GM21390 (cell line): ENCODE measurements around the gene GPAM.
"Not testable (repeated sequence)": the region's sequence is repeated elsewhere in the genome, so short reads cannot be mapped to it uniquely, and the experiment has no call there.

Experiments
- ATAC-seq: cut with Tn5 transposase; IDR thresholded peaks from one replicate; pipeline ENCODE4 v1.9.1; 2021; ENCODE audit not compliant: unreplicated experiment

The GPAM gene

DNA sequence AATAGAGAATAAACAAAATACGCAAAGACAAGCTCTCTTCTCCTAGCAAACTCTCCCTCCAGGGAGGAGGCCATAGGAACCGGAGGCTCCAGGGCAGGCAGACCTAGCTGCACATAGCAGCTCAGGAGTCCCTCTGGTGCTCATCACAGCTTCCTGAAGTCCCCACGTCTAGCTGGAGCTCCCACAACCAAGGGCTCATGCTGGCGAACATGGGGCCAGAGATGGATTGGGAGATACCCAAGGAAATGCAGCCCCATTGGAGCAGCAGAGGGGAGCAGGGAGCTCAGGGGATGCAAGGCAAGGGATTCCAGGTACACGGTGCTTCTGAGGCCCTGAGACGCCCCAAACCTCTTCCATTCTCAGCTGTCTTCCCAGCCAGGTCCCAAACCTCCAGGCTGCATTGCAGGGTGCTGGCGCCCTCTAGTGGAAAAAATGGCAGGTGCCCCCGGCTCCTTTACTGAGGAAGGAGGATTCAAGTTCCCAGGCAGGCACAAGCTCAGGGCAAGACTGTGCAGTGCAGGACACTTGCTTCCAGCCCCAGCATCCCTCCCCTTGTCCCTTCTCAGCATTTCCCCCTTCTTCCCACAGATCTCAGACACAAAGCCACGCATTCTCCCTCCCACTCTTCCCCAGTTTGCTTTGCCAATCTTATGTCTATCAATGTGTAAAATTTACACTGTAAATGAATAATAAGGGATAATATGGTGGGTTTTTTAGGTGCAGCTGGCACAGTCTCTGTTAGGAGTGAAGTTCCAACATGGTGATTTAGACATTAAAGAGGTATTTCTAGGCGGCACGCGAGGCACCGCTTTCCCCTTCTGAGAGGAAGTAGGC is 46.2 kb downstream of the GPAM start:
- peak; percentile 54 for ATAC-seq

DNA sequence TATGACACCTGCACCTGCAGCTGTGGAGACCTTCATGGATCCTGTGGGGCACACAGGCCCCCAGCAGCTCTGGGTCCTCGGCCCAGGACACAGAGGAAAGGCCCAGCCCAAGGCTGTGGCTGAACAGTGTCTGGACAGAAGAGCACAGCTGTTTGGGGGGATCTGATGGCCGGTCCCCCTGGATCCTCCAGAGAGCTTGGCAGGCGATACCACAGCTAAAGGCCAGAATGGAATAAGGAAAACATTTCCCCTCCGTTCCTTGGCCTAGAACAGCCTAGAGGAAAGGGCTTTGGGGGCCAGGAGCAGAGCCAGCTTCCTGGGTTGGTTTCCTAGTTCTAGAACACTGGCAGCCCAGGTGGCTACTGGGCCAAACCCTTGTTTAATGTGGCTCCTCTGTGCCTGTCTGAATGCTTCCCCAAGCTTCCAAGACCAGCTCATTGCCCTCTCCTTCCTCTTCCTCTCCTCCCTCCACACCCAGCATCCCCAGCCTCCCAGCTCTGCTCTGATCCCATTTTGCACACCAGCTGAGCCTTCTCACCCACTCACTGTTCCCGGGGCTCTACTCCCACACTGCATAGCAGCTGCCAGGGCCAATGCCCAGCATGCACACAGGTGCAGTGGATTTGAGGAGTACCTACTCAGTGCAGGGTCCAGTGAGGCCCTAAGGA is 46.9 kb downstream of the GPAM start:
- no peak for ATAC-seq

DNA sequence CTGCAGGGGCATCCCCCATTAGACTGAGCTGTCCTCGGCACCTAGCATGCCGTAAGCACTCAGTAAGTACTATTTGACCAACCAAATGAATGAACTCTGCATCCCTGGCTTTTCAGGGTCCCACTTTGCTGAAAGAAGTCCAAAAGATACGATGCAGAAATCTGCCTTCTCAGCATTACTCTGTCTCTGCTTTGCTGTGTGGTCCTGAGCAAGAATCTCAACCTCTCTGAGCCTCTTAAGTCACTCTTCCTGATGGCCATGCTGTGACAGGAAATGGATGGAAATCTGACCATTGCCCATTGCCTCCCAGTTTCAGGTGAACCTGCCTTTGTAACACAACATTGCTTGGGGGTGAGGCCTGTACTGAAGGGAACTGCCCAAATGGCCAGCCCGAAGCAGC is 48.0 kb downstream of the GPAM start:
- no peak for ATAC-seq

DNA sequence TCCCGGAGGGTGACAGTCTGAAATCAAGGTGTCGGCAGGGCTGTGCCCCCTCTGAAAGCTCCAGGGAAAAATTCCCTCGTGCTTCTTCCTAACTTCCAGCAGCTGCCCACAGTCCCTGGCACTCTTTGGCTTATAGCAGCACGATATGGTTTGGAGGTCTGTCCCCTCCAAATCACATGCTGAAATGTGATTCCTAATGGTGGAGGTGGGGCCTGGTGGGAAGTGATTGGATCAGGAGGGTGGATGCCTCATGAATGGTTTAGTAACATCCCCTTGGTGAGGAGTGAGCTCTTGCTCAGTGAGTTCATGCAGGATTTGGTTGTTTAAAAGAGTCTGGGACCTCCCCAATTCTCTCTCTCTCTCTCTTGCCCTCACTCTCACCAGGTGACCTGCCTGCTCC is 51.1 kb downstream of the GPAM start:
- ATAC-seq = no peak

DNA sequence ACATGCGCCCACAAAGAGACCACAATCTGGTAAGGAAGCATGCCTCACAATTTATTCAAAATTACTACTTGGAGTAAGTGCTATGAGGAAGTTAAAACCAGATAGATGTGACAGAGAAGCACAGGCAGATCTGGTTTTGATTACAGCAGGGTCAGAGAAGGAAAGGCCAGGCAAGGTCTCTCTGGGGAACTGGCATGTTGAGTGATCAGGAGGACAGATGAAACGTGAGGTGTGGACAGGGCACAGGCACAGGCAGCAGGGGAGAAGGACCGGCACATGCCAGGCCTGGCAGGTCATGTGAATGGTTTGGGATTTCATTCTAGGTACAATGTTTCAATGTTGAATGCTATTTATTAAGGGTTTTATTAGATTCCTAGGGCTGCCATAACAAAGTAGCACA is 51.6 kb downstream of the GPAM start:
- ATAC-seq = no peak

DNA sequence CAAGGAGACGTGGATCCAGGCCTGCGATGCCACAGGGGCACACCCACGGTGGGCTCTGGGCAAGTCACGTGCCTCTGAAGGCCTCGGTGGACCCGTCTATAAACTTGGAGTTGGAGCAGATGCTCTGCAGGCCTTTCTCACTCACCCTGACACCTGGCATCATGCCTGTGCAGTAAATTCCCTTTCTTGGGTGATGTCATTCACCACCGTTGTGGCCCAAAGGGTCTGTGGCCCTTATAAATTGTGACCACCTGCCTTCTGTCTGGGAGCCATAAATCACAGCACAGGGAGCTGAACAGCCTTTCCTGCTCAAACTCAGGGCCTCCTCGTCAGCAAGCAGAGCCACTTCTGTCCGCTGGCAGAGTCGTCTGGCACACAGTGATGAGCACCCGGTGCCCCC is 52.2 kb downstream of the GPAM start:
- no peak for ATAC-seq

DNA sequence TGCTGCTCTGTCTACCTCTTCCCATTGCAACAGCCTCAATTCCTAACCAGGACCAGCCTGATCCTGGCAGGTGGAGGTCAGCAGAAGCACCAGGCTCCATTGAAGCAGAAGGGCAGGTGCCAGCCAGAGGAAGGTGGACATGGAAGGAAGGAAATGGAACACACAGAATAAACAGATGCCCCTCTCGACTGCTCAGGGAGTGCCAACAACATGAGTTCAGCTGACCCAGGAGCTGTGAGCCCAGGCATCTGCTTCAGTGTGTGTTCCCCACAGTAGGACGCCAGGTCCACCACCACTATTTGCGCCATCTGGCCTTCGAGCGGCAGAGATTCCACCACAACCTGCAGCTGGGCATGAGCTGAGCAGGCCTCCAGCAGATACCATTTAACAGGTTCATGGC is 56.7 kb downstream of the GPAM start:
- ATAC-seq = no peak

DNA sequence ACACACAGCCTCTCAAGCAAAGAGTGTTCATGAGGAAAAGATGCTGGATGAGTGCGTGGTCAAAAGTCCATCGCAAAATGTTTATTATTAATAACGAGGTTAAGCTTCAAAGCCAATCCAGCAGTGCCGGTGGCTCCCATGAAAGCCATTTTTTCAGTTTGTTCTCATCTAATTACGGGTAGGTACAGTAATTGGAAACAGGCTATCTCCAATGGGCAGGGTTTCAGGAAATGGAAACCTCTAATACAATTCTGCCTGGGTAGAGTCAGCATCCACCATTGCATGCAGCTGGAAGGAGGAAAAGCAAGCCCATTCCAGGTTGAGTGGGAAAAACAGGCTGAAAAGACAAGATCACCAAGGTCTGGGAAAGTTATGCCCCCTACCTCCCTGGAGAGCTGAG is 57.4 kb downstream of the GPAM start:
- ATAC-seq = no peak

DNA sequence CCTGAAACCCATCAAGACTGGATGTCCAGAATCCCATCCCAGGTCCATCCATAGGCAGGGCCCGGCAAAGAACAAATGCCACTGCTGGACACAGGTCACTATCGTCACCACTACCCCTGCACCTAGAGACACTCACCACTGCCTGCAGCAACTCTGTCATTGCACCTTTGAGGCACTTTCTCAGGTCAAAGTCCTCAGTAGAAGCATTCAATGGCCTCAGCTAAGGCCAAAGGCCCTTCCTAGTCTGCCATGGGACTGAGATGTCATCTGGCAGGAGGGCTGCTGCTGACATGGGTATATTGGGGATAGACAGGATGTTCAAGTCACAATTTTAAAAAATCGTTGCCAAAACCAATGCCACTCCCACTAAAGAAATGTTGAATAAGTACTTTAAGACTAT is 58.7 kb downstream of the GPAM start:
- no peak for ATAC-seq

DNA sequence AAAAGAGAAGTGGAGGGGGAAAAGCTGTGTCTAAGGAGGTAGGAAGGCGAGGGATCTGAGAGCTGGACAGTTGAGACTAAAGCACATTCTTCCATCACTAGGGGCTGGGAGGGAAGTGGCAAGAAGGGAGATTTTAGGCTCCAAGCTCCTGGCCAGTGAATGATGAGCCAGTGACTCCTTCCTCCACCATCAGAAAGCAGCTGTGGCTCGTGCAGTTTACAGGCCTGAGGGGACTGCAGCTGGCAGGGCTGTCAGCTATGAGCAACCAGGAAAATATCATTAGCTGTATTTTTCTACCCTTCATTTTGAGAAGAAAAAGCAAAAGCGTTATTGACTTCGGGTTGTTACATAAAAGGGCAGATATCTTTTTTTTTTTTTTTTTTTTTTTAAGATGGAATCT is 60.7 kb downstream of the GPAM start:
- no peak for ATAC-seq

DNA sequence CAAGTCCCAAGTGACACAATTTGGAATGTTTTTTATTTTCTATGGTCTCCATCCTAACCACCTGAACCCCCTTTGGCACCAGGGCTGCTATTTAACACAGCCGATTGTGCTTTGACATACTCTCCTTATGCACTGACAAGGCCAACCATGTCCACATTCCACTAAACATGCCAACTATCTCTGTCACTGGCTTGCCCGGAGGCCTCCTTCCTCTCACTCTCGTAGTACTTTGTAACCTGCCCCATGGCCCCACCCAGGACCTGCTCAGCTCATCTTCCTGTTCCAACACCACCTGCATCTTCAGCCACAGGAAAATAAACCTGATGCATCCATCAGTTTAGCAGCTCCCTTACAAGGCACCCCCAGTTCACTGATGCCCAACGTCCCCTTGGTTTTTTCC is 63.1 kb downstream of the GPAM start:
- ATAC-seq = no peak

DNA sequence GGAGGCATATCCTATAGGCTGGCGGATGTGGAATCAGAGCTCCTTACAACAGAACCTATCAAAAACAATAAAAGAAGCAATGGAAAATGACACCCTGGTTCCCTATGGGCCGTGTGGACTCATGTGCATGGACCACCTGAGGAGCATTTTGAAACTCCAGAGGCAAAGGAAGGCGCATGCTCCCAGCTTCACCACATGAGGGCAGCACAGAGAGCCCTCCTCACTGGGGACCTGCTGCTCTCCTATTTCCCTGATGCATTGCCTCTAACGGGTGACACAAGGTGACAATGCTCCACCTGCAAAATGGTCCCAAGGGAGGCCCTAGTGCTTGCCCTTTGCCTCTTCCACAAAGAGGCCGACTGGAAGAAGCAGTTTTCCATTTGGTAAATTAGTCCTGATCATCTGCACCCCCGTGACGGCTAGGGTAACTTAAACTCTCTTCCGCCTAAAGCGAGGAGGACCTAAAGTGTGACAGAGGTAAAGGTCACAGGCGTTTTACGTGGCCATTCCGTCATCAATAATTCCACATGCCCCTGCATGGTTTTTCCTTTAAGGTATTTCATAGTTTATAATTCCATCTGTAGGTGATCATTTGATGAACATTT is 67.7 kb downstream of the GPAM start:
- peak; percentile 75 for ATAC-seq

DNA sequence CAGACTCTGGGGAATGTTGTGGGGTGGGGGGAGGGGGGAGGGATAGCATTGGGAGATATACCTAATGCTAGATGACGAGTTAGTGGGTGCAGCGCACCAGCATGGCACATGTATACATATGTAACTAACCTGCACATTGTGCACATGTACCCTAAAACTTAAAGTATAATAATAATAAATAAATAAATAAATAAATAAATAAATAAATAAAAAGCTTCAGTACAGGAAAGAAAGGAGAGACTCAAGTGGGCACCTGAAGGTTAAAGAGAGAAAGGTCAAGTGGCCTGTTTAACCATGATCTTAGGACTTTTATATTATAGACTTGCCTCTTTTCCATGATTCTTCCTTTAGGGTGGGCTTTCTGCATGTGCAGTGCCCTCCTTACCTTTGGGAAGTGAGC is 73.8 kb downstream of the GPAM start:
- not testable (repeated sequence) for ATAC-seq
